K562 (cell line): ENCODE measurements around the gene LTN1.

ENCODE experiments used
- CTCF ChIP-seq, 3 experiments: IDR thresholded peaks in 2 of 3; conservative IDR thresholded peaks in 1 of 3; 2 replicates each; pipeline ENCODE4 v1.5.1; 2011 to 2012; ENCODE audit warnings: low read length in 3 of 3, mild to moderate bottlenecking in 3 of 3, control low read depth in 2 of 3, improper control_type of control experiment in 1 of 3, inconsistent platforms in 1 of 3, low read depth in 1 of 3, mixed read lengths in 1 of 3, moderate library complexity in 1 of 3; ENCODE audit not compliant: insufficient read depth in 2 of 3
- RAD21 ChIP-seq, 2 experiments: fragments of 250-450 bp in 1 of 2; fragments of 450-650 bp in 1 of 2; sonication (Bioruptor Pico) in 1 of 2; formaldehyde crosslinking in 1 of 2; IDR thresholded peaks in 1 of 2; conservative IDR thresholded peaks in 1 of 2; 2 replicates each; pipeline versions ENCODE4 v1.4.0 to v1.8.0; 2020 to 2022; ENCODE audit warnings: mild to moderate bottlenecking in 2 of 2, moderate library complexity in 1 of 2
- ZBTB26 ChIP-seq: fragments of 450-650 bp; formaldehyde crosslinking; IDR thresholded peaks from 2 replicates; pipeline ENCODE4 v1.4.0; 2022; ENCODE audit warnings: missing genetic modification characterization
- ZNF133 ChIP-seq: fragments of 250-450 bp; sonication (Bioruptor Pico); IDR thresholded peaks from 2 replicates; pipeline ENCODE4 v1.4.0; 2020; ENCODE audit warnings: mild to moderate bottlenecking
- ZNF274 ChIP-seq: IDR thresholded peaks from 2 replicates; pipeline ENCODE4 v1.6.1; 2011; ENCODE audit warnings: low read depth, mild to moderate bottlenecking, low read length, moderate library complexity, borderline replicate concordance

- no peak for TF ChIP-seq ZNF274
- no peak for TF ChIP-seq RAD21 (CRISPR knock-in tag; conservative IDR thresholded peaks at IDR 0.05 in 1 of 2, IDR thresholded peaks at IDR 0.05 in 1 of 2)
- no peak for TF ChIP-seq ZBTB26
- no peak for TF ChIP-seq CTCF (IDR thresholded peaks at IDR 0.05 in 2 of 3, conservative IDR thresholded peaks at IDR 0.05 in 1 of 3; ENCODE audit: insufficient read depth in 2 of 3, low read depth in 1 of 3, low read length in 3 of 3)
- no peak for TF ChIP-seq ZNF133
These were observed 40.0 kb downstream of the LTN1 start for GRCh38 chr21:28952686-28953085.
